ENCODE results near the gene RAB3B.
"Not testable (repeated sequence)": the region's sequence is repeated elsewhere in the genome, so short reads cannot be mapped to it uniquely, and the experiment has no call there.

RAB3B gene

GRCh38 chr1:51990478-51990965 lies at the start of gene RAB3B:
Gene RAB3B, minus strand, starts transcription at chr1:51990700. Its CDS starts 13,583 bp downstream, at chr1:51977117.
- DNase-seq: peak; percentile 85

- no peak for DNase-seq
These were observed 47.4 kb upstream of the RAB3B start for GRCh38 chr1:52037909-52038308.

GRCh38 chr1:52037402-52037814 lies 46.9 kb upstream of the RAB3B start:
- DNase-seq: no peak

GRCh38 chr1:52034050-52034384 lies 43.5 kb upstream of the RAB3B start:
- no peak for DNase-seq

- DNase-seq: peak; percentile 78
These were observed 42.9 kb upstream of the RAB3B start, which contains the start of gene KTI12 for GRCh38 chr1:52033190-52034049. Gene KTI12, minus strand, starts transcription at chr1:52033810. Its CDS starts 49 bp downstream, at chr1:52033761.

GRCh38 chr1:52032785-52033131 lies 42.3 kb upstream of the RAB3B start:
- peak; percentile 6 for DNase-seq

GRCh38 chr1:52032124-52032784 lies 41.8 kb upstream of the RAB3B start:
- no peak for DNase-seq

GRCh38 chr1:52028839-52029238 lies 38.3 kb upstream of the RAB3B start:
- not testable (repeated sequence) for DNase-seq

GRCh38 chr1:52028328-52028727 lies 37.8 kb upstream of the RAB3B start:
- no peak for DNase-seq

- DNase-seq: no peak
These were observed 35.8 kb upstream of the RAB3B start for GRCh38 chr1:52026278-52026677.

- DNase-seq: no peak
These were observed 31.6 kb upstream of the RAB3B start for GRCh38 chr1:52022133-52022532.

- DNase-seq: no peak
These were observed 17.7 kb upstream of the RAB3B start for GRCh38 chr1:52008071-52008809.

GRCh38 chr1:52007215-52008002 lies 16.9 kb upstream of the RAB3B start:
- DNase-seq: no peak

GRCh38 chr1:52006081-52006553 lies 15.6 kb upstream of the RAB3B start:
- not testable (repeated sequence) for DNase-seq

GRCh38 chr1:52005548-52005947 lies 15.0 kb upstream of the RAB3B start:
- DNase-seq: not testable (repeated sequence)

- DNase-seq: no peak
These were observed 13.4 kb upstream of the RAB3B start for GRCh38 chr1:52003877-52004276.

- no peak for DNase-seq
These were observed 11.8 kb upstream of the RAB3B start for GRCh38 chr1:52002038-52002917.

- DNase-seq: no peak
These were observed 8.2 kb upstream of the RAB3B start for GRCh38 chr1:51998701-51999100.

GRCh38 chr1:51997974-51998382 lies 7.5 kb upstream of the RAB3B start:
- no peak for DNase-seq

GRCh38 chr1:51989582-51990477 lies 670 bp downstream of the RAB3B start:
- DNase-seq: no peak
